Measurements from ENCODE around the gene MRC2.

The MRC2 gene

DNA sequence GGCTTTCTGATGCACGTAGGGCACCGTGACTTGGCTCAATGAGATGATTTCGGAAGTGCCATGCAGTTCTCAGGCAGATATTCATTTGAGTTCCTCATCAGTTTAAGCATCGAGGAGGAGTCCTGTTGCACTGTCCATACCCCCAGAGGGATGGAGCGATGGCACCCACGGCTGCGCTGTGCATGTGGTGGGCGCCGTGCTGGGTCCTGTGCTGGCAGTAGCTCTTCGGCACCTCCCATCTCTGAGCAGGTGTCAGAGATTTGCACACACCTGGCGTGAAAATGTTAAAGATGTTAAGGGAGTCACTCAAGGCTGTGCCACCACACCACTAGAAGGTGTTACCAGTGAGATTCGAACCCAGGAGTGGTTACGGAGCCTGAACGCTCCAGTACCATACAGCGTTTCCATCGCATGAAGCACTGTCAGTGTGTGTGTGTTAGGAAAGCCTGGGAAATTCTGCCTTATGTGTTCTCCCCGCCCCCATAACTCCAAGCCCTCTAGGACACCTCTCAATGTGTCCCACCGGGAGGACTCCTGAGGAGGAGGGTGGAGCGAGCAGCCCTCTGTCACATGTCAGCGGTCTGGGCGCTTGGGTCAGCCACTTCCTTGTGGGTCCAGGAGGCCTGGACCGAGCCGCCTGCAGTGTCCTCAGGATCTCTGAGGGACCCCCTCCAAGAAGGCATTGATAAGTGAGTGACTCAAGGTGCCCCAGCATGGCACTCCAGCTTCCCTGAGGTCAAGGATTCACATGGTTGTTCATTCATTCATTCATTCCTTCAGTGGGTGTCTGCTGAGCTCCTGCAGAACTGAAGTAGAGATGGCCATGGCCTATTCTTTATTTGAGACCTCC, 3.8 kb downstream of the MRC2 start:
- no peak for DNase-seq (ENCODE audit: low read depth, low spot score)

DNA sequence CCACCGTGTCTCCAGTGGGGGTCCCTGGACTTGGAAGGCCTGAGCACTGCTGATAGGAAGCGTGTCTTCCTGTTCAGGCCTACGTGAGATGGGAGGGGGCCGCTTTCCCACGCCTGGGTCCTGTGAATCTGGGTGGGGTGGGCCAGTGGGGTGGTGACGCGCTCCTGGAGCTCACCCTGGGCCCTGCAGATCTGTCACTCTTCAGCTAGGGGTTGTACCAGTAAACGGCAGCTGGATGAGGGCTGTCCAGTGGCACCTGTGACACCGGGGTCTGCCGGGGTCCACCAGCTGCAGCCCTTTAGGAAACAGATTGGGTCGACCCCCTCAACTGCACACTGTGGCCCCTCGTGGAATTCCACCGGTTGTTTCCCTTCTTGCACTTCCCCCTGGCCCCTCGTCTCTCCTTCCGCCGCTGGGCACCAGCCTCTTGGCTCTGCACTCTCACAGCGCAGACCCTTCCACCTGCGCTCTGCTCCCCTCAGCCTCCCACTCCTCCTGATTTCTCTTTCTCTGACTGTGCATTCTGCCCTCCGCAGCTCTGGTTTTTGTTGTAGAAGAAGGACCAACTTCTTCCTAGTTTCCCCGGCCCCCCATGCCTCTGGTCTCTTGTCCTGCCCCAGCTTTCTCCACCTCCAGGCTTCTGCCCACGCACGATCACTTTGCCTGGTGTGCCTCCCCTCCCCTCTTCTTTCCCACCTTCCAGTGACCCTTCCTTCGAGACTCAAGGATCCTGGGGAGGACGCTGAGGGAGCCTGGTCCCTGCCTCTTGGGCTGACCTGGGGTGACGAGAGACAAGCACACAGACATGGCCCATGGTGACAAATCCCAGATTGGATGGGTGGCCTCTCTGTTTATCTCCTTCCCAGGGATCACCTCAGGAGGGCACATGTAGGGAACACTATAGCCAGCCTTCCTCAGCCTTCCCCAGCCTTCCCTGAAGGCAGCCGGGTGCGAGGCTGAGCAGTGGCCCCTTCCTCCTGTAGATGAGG, 4.8 kb downstream of the MRC2 start:
- DNase-seq (ENCODE audit: low read depth, low spot score), result no peak

DNA sequence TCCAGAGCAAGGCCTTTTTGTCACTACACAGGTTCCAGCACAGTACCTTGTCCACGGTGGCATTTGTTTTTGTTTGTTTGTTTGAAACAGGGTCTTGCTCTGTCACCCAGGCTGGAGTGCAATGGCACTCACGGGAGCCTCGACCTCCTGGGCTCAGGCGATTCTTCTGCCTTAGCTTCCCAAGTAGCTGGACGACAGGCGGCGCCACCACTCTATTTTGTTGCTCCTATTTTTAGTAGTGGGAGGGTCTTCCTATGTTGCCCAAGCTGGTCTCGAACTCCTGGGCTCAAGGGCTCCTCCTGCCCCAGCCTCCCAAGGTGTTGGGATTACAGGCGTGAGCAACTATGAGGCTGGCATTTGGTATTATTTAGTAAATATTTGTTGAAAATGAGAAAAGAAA, 10.3 kb downstream of the MRC2 start:
- DNase-seq (ENCODE audit: low read depth, low spot score), result no peak

DNA sequence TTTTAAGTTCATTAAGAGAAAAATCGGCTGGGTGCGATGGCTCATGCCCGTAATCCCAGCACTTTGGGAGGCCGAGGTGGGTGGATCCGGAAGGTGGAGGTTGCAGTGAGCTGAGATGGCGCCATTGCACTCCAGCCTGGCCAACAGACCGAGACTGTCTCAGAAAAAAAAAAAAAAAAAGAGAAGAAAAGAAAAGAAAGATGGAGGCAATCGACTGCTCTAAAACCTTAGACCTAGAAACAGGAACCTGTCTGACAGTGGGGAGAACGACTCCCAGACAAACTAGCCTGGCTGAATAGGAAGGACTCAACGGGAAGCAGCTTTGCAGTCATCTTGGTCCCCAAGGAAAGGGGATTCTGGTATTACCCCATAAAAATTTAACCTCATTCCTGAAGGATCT, 13.7 kb downstream of the MRC2 start:
- DNase-seq (ENCODE audit: low read depth, low spot score), result no peak

DNA sequence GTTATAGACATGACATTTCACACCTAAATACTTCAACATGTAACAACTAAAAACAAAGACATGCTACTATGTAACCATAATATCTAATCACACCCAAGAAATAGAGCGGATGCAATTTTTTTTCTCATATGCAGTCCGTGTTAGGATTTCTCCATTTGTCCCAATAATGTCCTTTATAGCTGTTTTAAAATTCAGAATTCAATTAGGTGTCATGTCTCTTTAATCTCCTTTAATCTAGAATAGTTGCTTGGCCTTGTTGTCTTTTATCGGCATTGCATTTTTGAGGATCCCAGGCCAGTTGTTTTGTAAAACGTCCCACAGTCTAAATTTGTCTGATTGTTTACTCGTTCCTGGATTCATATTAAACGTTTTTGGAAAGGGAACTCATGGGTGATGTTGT, 14.5 kb downstream of the MRC2 start:
- DNase-seq (ENCODE audit: low read depth, low spot score), result no peak

DNA sequence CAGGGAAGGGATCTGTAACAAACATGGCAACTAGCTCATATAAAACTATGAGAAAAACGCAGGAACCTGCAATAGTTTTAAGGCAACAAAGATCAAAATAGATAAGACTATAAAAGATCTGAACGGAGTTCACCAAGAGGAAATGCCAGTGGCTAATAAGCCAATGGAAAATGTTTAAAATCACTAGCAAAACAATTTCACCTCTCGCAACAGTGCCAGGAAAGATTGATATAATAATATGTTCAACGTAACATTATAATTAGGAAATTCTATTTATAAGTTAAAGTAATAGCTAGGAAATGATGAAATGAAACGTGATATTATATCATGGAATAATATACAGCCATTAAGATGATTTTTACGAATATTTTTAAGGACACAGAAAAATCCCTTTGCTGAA, 16.0 kb downstream of the MRC2 start:
- no peak for DNase-seq (ENCODE audit: low read depth, low spot score)

DNA sequence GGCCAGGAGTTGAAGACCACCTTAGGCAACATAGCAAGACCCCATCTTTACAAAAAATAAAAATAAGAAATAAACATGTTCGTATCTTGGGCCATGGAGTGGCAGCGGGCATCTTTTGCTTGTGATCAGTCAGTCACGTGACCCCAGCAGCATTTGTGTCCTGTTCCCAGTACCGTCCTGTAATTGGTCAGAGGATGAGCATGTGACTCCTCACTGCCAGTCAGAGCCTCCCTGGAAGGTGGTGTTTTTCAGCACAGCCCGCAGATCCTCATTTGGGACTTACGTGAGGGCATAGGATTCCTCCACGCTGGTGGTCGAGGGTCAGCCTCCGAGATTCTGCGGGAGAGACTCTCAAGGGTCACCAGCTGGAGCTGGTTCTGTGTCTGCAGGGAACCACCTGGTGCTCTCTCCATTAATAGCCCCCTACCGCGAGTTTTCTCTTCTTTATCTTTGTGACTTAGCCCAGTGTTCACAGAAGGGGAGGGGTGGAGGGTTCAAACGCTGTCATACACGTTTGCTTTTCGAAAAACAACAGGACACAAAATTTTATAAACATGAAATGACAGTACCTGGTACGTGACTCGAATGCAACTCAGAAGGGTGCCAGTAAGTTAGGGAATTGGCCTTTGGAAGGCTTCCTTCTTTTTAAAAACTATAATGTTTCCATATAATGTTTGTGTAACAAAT, 17.2 kb downstream of the MRC2 start:
- no peak for DNase-seq (ENCODE audit: low read depth, low spot score)

DNA sequence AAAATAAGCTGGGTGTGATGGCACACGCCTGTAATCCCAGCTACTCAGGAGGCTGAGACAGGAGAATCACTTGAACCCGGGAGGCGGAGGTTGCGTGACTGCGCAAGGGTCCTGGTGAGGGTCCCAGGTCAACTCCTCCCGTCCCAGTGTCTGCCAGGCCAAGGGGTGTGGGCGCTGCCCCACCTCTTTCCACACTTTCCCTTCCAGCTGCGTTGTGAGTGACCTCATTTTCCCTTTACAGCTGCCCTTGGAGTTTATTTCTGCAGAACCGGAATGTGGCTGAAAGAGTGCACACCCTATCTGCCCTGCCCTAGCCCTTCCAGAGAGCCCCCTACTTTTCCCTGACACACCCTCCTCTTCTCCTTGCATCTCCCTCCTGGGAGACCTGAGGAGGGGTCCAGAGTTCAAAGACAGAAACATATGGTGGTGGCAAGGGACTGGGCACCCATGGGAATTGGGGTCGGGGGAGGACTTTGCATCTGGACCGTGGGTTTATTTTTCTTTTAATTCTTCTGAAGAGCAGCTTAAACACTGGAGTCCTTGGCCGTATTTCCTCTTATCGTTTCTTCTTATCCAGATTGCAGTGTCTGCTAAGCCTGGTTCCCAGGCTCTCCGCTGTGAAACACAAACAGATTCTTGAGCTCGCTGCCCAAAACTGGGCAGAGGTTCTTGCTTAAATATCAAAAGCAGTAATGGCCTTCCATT, 20.9 kb downstream of the MRC2 start:
- no peak for DNase-seq (ENCODE audit: low read depth, low spot score)

DNA sequence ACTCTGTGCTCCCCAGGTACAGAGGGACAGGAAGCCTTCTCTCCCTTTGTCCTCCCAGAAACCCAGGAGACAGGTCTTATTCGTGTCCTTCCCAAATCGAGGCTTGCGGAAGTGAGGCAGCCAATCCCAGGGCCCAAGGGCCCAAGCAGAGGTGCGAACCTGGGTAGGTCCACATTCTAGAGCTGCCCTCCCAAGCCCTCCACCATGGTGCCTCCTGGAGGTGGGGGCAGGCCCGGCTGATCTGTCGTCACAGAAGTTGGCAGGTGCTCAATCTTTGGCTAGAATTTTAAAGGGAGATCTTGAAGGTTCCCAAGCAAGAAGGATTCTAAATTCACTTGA, 21.5 kb downstream of the MRC2 start:
- DNase-seq (ENCODE audit: low read depth, low spot score), result no peak

DNA sequence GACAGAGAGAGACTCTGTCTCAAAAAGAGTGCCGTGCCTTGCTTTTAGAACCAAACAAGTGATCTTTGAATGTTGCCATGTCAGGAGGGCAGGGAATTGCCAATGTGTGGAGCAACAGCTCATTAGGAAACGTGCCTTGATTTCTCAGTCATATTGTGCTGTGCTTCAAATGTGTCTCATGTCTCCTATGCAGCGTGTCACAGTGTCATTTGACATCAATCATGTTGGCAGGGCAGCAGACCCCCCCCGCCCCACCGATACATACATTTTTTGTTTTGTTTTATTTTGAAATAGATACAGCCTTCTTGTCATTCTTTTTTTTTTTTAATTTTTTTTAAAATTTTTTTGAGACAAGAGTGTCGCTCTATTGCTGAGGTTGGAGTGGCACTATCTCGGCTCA, 22.1 kb downstream of the MRC2 start:
- no peak for DNase-seq (ENCODE audit: low read depth, low spot score)

DNA sequence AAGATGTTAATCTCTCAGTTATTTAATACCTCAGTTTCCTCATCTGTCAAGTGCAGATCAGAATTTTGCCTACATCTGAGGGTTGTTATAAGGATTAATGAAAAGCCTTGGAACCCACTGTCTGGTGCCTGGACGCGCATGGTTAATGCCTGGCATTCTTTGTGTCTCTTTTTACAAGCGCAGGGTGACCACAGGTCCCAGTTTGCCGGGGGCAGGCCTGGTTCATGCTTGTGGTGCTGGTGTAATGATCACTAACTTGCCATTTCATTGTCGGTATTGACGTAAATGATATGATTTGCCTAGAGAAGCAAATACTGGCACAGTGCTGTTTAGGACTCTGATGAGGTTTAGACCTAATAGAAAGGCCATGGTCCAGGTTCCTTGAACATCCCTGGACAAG, 23.1 kb downstream of the MRC2 start:
- DNase-seq (ENCODE audit: low read depth, low spot score), result no peak

DNA sequence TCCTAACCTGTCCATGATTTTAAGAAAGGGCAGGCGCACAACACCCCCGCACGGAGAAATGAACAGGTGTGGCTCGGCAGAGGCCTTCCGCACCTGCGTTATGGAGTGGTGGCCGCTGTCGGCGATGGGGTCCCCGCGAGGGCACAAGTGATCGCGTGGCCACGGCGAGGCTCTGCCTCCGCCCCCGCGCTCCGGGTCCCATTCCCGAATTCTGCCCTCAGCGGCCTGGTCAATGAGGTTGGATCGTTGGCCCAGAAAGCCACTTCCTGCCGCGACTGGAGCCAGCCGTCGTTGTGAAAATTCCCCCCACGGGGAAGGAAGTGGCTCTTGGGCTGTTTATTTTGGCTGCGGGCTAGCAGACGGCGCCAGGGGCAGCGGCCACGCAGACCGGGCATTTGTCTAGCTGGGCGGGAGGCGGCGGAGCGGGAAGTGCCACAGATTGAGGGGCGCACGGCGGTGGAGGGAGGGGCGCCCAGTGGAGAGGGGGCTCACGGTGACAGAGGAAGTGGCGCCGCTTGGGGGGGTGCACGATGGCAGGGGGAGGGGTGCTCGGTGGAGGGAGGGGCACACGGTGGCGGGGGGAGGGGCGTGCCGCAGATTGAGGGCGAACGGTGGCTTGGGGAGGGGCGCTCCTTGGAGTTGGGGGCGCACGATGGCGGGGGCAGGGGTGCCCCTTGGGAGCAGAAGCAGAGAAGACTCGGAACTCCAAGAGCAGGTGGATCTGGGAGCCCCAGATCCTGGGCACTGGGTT, 25.0 kb downstream of the MRC2 start:
- no peak for DNase-seq (ENCODE audit: low read depth, low spot score)

DNA sequence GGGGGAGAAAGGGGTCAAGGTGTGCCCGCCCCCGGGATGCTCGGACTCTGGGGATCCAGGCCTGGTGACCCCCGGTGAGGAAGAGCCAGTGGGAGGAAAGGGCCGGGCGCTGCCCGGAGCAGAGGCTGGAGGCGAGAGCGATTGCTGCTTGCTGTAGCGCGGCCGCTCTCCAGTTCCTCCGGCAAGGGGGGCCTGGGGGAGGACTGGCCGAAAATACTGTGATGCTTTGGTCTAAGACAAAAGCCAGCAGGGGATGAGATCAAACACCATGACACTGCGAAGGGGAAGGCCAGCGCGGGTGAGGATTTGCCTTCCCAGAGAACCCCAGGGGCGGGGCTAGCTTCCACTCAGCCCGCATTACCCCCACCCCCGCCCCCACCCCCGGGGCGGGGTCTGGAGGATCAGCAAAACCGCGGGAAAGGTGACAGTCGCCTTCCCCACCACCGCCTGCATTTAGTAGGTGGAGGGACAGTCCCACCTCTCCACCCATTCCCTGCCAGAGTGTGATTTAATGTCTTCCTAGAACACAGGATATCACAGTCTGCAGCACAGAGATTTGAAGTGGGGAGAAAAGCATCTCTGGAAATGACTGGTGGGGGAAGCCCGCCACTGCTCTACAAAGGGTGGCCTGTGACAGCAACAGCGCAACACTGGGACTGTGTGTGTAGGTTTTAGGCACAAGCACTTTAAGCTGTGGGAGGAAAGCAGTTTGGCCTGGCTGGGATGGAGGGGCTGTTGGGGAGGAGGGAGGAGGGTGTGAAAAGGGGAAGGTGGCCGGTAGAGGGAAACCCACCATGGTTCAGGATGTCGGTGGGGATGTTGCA, 25.7 kb downstream of the MRC2 start:
- DNase-seq (ENCODE audit: low read depth, low spot score), result peak; percentile 62

DNA sequence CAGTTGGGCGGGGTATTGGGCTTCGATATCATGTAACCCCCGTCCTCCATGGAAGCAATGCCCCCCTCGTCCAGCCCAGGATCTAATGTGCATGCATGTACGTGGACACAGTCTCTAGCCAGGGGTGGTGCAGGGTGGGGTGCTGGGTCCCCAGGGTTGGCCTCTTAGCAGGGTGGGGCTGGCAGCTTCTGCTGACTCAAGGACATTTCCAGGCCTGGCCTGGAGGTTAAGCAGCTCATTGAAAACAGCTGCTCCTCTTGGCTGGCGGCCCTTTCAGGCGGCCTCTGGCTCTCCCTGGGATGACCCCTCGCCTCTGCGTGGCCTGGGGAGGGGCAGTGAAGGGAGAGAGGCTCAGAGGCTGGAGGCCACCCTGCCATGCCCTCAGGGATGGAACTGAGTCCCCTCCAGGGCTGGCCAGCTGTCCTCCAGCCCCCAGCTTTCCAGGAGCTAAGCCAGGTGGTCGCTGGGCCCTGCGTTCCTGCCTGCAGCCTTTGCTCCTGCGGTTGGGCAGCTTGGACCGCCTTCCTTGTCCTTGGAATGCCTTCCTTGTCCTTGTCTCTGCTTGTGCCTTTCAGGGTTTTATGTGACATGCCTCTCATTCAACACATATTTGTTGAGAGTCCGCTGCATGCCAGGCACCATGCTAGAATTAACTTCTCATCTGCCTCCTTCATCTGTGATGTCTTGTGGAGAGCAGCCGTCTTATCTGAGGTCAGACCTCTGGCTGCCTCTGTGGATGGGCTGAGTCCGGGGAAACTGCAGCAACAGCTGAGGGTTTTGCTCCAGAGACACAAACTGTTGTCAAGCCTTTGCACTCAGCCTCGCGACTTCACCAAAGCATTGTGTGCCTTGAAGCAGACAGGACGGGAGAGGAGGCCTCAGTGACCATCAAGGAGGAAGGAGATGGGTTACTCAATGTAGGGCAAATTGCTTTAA, 26.6 kb downstream of the MRC2 start:
- DNase-seq (ENCODE audit: low read depth, low spot score), result no peak

DNA sequence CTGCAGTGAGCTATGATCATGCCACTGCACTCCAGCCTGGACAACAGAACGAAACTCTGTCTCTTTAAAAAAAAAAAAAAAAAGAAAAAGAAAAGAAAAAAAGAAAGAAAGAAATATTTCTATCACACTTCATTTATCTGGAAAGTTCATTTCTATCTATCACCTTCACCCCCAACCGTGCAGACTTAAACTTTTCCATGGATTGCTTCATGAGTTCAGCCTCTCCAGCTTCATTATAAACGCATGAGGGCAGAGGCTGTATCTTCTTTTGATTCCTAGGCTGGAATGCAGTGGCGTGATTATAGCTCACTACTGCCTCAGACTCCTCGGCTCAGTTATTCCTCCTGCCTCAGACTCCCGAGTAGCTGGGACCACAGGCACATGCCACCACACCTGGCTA, 28.2 kb downstream of the MRC2 start:
- no peak for DNase-seq (ENCODE audit: low read depth, low spot score)

DNA sequence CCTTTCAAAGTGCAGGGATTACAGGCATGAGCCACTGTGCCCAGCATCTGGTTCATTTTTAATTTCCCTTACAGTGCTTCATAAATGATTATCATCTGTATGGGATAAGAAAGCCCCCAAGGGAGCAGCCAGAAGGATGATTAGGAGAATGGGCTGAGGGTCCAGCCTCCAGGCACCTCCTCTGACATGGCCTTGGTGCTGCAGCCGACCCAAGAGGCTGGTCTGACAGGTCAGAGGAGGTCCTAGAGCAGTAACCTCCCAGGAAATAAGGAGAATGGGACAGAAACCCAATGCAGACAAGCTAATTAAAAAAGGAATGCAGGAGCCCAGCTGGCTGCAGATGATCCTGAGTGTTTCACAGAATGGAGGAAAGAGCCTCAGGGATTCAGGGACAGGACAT, 29.0 kb downstream of the MRC2 start:
- DNase-seq (ENCODE audit: low read depth, low spot score), result no peak

DNA sequence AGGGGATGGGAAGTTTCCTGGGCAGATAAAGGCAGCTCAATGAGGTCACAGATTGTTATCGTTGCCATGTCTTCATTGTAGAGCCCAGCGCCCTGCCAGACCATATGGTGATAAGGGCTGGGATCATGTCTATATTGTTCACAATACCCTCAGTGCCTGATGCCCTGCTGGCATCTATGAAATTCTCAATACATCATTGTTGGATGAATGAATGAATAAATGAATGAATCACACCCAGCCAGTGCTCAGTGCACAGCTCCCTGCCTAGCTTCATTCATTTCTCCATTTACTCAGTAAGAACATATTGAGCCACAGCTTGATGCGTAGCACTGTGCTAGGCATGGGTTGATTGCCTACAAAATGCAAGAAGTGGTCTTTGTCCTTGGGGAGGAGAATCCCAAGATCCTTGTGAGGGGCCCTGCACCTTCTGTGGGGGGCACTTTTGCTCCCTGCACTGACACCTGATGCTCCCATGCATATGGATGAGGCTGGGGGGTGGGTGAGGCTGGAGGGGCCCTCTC, 29.7 kb downstream of the MRC2 start:
- DNase-seq (ENCODE audit: low read depth, low spot score), result no peak

DNA sequence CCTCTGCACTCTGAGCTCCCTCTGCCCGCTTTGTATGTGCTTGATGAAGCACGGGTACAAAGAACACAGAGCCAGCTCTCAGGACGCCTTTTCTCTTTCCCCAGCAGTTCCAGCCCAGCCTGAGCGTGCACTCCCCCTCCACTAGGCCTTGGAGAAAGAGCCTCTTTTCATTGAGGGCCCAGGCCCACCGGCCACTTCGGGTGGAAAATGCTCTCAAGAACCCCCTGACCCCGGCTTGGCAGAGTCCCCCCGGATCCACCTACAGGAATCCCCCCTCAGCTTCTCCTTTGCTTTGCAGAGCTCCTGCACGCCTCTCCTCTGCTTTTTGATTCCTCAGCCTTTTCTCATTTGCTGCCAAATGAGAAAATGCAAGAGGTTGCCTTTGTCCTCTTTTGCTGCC, 30.2 kb downstream of the MRC2 start:
- no peak for DNase-seq (ENCODE audit: low read depth, low spot score)

Measured in activated CD4-positive, CD25-positive, alpha-beta regulatory T cell treated with anti-CD3 and anti-CD28 coated beads, Interleukin-2, amount 50 U/mL, for 16 hours (primary cell).